Prostate gland (tissue), 2 donors: Measurements from ENCODE around the gene MAP1B.

Experiments used
- CTCF ChIP-seq, 4 experiments: fragments of 200-600 bp in 2 of 4; fragments of 450-650 bp in 2 of 4; sonication (generic) in 2 of 4; IDR thresholded peaks; 1 replicate in 3 of 4; 2 replicates in 1 of 4; pipeline ENCODE4 v1.5.1; 2016 to 2019; ENCODE audit warnings: antibody characterized with exemption in 4 of 4, mild to moderate bottlenecking in 2 of 4, moderate library complexity in 2 of 4
- POLR2A ChIP-seq: fragments of 450-650 bp; IDR thresholded peaks from one replicate; pipeline ENCODE4 v1.6.1; 2016; ENCODE audit warnings: antibody characterized with exemption, mild to moderate bottlenecking

GRCh38 chr5:72123764-72124376 is 16.6 kb downstream of the MAP1B start:
- no peak for TF ChIP-seq CTCF (IDR thresholded peaks at IDR 0.05)
- no peak for TF ChIP-seq POLR2A
